GM23338 (cell line): ENCODE data around the gene RP9. TPM values are rescaled to one million over a fixed set of nuclear protein-coding genes. Genes with fewer than 3 reads are reported as not detected.

Source experiments
- ATAC-seq: fragments of 200-7000 bp; cut with Tn5 transposase; 3 replicates; pipeline ENCODE4 v1.9.1; 2020
- DNase-seq: peaks from one replicate; pipeline ENCODE4 v3.0.0-alpha.2; 2015; ENCODE audit warnings: low spot score
- H2AFZ ChIP-seq: fragments of 200-600 bp; sonication (generic); 2 replicates; pipeline ENCODE4 v1.8.0; 2016; ENCODE audit warnings: antibody characterized with exemption, mild to moderate bottlenecking, moderate library complexity
- H3F3A ChIP-seq: fragments of 200-600 bp; sonication (generic); replicated peaks from 2 replicates; pipeline ENCODE4 v1.8.0; 2017; ENCODE audit warnings: antibody characterized with exemption, mixed run types, low read depth
- H3K27ac ChIP-seq: fragments of 200-600 bp; sonication (generic); 2 replicates; pipeline ENCODE4 v1.6.1; 2016; ENCODE audit warnings: low read depth
- H3K27me3 ChIP-seq: fragments of 200-600 bp; sonication (generic); 2 replicates; pipeline ENCODE4 v1.8.0; 2016; ENCODE audit warnings: mild to moderate bottlenecking, mixed run types, moderate library complexity; ENCODE audit not compliant: insufficient read depth
- H3K36me3 ChIP-seq: fragments of 200-600 bp; sonication (generic); 2 replicates; pipeline ENCODE4 v1.8.0; 2016; ENCODE audit warnings: mild to moderate bottlenecking; ENCODE audit not compliant: insufficient read depth
- H3K4me1 ChIP-seq: fragments of 200-600 bp; sonication (generic); 2 replicates; pipeline ENCODE4 v1.8.0; 2016; ENCODE audit warnings: mild to moderate bottlenecking, moderate library complexity; ENCODE audit not compliant: insufficient read depth
- H3K4me2 ChIP-seq: fragments of 200-600 bp; sonication (generic); 2 replicates; pipeline ENCODE4 v1.7.1; 2017; ENCODE audit warnings: mixed run types
- H3K4me3 ChIP-seq: fragments of 200-600 bp; sonication (generic); 2 replicates; pipeline ENCODE4 v1.6.1; 2016; ENCODE audit warnings: mixed run types
- H3K79me2 ChIP-seq: fragments of 200-600 bp; sonication (generic); replicated peaks from 2 replicates; pipeline ENCODE4 v1.8.0; 2017; ENCODE audit warnings: mild to moderate bottlenecking; ENCODE audit not compliant: insufficient read depth
- H3K9me2 ChIP-seq: fragments of 200-600 bp; sonication (generic); 2 replicates; pipeline ENCODE4 v1.8.0; 2017; ENCODE audit not compliant: insufficient read depth
- H4K20me1 ChIP-seq: fragments of 200-600 bp; sonication (generic); replicated peaks from 2 replicates; pipeline ENCODE4 v1.8.0; 2017; ENCODE audit warnings: mild to moderate bottlenecking; ENCODE audit not compliant: insufficient read depth
- H3K27ac Mint-ChIP-seq: 2 replicates; pipeline ENCODE4 v1.8.0; 2020; ENCODE audit warnings: inconsistent platforms, mild to moderate bottlenecking, moderate library complexity, mixed read lengths
- H3K27me3 Mint-ChIP-seq: 3 replicates; pipeline ENCODE4 v1.8.0; 2022; ENCODE audit warnings: low read depth, mild to moderate bottlenecking, moderate library complexity, mixed read lengths, inconsistent platforms; ENCODE audit not compliant: insufficient read depth, poor library complexity
- H3K36me3 Mint-ChIP-seq: 3 replicates; pipeline ENCODE4 v1.8.0; 2021; ENCODE audit warnings: low read depth, mild to moderate bottlenecking, inconsistent platforms, moderate library complexity, mixed read lengths
- H3K4me1 Mint-ChIP-seq: 3 replicates; pipeline ENCODE4 v1.8.0; 2020; ENCODE audit warnings: mild to moderate bottlenecking, inconsistent platforms, mixed read lengths
- H3K4me3 Mint-ChIP-seq: 3 replicates; pipeline ENCODE4 v1.8.0; 2021; ENCODE audit warnings: moderate library complexity, mild to moderate bottlenecking, inconsistent platforms, mixed read lengths
- H3K9me3 Mint-ChIP-seq: 3 replicates; pipeline ENCODE4 v1.8.0; 2020; ENCODE audit warnings: moderate library complexity, mild to moderate bottlenecking, inconsistent platforms, mixed read lengths
- CREB1 ChIP-seq: fragments of 250-450 bp; sonication (Bioruptor Pico); IDR thresholded peaks from 2 replicates; pipeline ENCODE4 v1.5.0; 2020; ENCODE audit warnings: low read depth, mild to moderate bottlenecking, moderate library complexity
- CTCF ChIP-seq, 2 experiments: fragments of 200-600 bp in 1 of 2; sonication (generic) in 1 of 2; conservative IDR thresholded peaks; 2 replicates each; pipeline versions ENCODE4 v1.5.1 to v1.6.1; 2016 to 2017; ENCODE audit warnings: antibody characterized with exemption in 2 of 2, low read depth in 2 of 2, mild to moderate bottlenecking in 2 of 2, moderate library complexity in 1 of 2
- EZH2 ChIP-seq: fragments of 200-600 bp; sonication (generic); IDR thresholded peaks from one replicate; pipeline ENCODE4 v1.8.0; 2017; ENCODE audit warnings: antibody characterized with exemption, mild to moderate bottlenecking, low read depth; ENCODE audit not compliant: unreplicated experiment
- EZH2phosphoT487 ChIP-seq: fragments of 200-600 bp; sonication (generic); IDR thresholded peaks from one replicate; pipeline ENCODE4 v1.8.1; 2018; ENCODE audit warnings: antibody characterized with exemption; ENCODE audit not compliant: unreplicated experiment
- JUNB ChIP-seq: IDR thresholded peaks from one replicate; pipeline ENCODE4 v1.6.1; 2016; ENCODE audit warnings: antibody characterized with exemption; ENCODE audit not compliant: unreplicated experiment
- NANOG ChIP-seq: IDR thresholded peaks from 2 replicates; pipeline ENCODE4 v1.6.1; 2016; ENCODE audit warnings: antibody characterized with exemption, borderline replicate concordance
- POLR2AphosphoS5 ChIP-seq: IDR thresholded peaks from 2 replicates; pipeline ENCODE4 v1.6.1; 2016; ENCODE audit warnings: antibody characterized with exemption, low read depth
- REST ChIP-seq: IDR thresholded peaks from one replicate; pipeline ENCODE4 v1.6.1; 2018; ENCODE audit warnings: antibody characterized with exemption; ENCODE audit not compliant: unreplicated experiment
- ZNF114 ChIP-seq: fragments of 250-450 bp; sonication (Bioruptor Pico); IDR thresholded peaks from 2 replicates; pipeline ENCODE4 v1.5.0; 2020; ENCODE audit warnings: mild to moderate bottlenecking, moderate library complexity
- polyA plus RNA-seq: library from polyadenylated mRNA; unstranded; fragments of >200 nt; fragmentation: Nextera tagmentation; extraction: Ambion mirVana; gene quantifications from 2 replicates; pipeline ENCODE4 v1.2.1, GENCODE V29; 2016
- total RNA-seq: library from RNA; depleted of rRNA; stranded (reverse); fragments of >200 nt; shearing (Covaris generic); gene quantifications from 2 replicates; pipeline ENCODE4 v1.2.3, GENCODE V29; 2014

The RP9 gene
- total and polyA plus RNA-seq, 2 experiments from 2014 or later: 8.7 to 43.2 TPM

- no peak overlapping the region for H3K4me3 ChIP-seq
- no peaks in the 10 kb centered on the region for H3K4me1 ChIP-seq
- peaks cover 19% of the 10 kb centered on the region for H3K36me3 Mint-ChIP-seq
- no peaks in the 10 kb centered on the region for H3F3A ChIP-seq
- no peaks in the 10 kb centered on the region for H3K79me2 ChIP-seq
- H4K20me1 ChIP-seq: peaks cover 2% of the 10 kb centered on the region; the same call in 1 of the 2 replicates
- no peaks in the 10 kb centered on the region for H3K4me1 Mint-ChIP-seq
- no peak overlapping the region for H2AFZ ChIP-seq
- H3K36me3 ChIP-seq: peaks cover 11% of the 10 kb centered on the region; the same call in 1 of the 2 replicates
- no peak overlapping the region for H3K27ac ChIP-seq
- ATAC-seq: peak; percentile 87
- H3K4me3 Mint-ChIP-seq: no peak overlapping the region
- no peak overlapping the region for H3K27ac Mint-ChIP-seq
- peaks cover 3% of the 10 kb centered on the region for H3K27me3 Mint-ChIP-seq
- DNase-seq: peak; percentile 20
- no peaks in the 10 kb centered on the region for H3K9me3 Mint-ChIP-seq
- TF ChIP-seq CTCF (conservative IDR thresholded peaks at IDR 0.05; ENCODE audit: low read depth in 2 of 2): peak; percentile 31 to 59; a peak in 3 of 4 replicates
- TF ChIP-seq NANOG: no peak
- no peak overlapping the region for H3K4me2 ChIP-seq
- no peaks in the 10 kb centered on the region for H3K27me3 ChIP-seq
- no peaks in the 10 kb centered on the region; the same call in 1 of the 2 replicates for H3K9me2 ChIP-seq
These were observed 17.5 kb downstream of the RP9 start for GRCh38 chr7:33091641-33092191.

- no peaks in the 10 kb centered on the region; the same call in 1 of the 2 replicates for H3K9me2 ChIP-seq
- peaks cover 2% of the 10 kb centered on the region; the same call in 1 of the 2 replicates for H4K20me1 ChIP-seq
- Mint-ChIP-seq H3K4me1 (no peaks in the 10 kb centered on the region), H3K27me3 (peaks cover 3% of the 10 kb centered on the region), H3K27ac (no peak overlapping the region), H3K9me3 (no peaks in the 10 kb centered on the region), H3K36me3 (peaks cover 13% of the 10 kb centered on the region), H3K4me3 (no peak overlapping the region)
- ATAC-seq: no peak
- no peaks in the 10 kb centered on the region for H3F3A ChIP-seq
- no peak overlapping the region for H3K4me2 ChIP-seq
- no peaks in the 10 kb centered on the region for H3K4me1 ChIP-seq
- H3K27me3 ChIP-seq: no peaks in the 10 kb centered on the region
- H3K36me3 ChIP-seq: peaks cover 5% of the 10 kb centered on the region; the same call in 1 of the 2 replicates
- H3K27ac ChIP-seq: no peak overlapping the region
- no peak overlapping the region for H2AFZ ChIP-seq
- no peaks in the 10 kb centered on the region for H3K79me2 ChIP-seq
- H3K4me3 ChIP-seq: no peak overlapping the region
- no peak for DNase-seq
- no peak for TF ChIP-seq CREB1 (CRISPR knock-in tag)
- TF ChIP-seq EZH2: no peak
- TF ChIP-seq CTCF (conservative IDR thresholded peaks at IDR 0.05; ENCODE audit: low read depth in 2 of 2): no peak
- no peak for TF ChIP-seq JUNB
- TF ChIP-seq POLR2AphosphoS5: no peak
- no peak for TF ChIP-seq REST
- no peak for TF ChIP-seq ZNF114
- no peak for TF ChIP-seq EZH2phosphoT487
These were observed 18.1 kb downstream of the RP9 start for GRCh38 chr7:33091111-33091531.
